Stimulated activated CD8-positive, alpha-beta memory T cell treated with anti-CD3 and anti-CD28 coated beads, Interleukin-12 subunit alpha, Interleukin-12 subunit beta, amount 100 ng/mL, for 24 hours (primary cell): ENCODE measurements around the gene SPPL2B.

Source experiments
- DNase-seq: peaks from one replicate; pipeline ENCODE4 v3.0.0-alpha.2; 2020; ENCODE audit errors: extremely low read depth

The SPPL2B gene

DNA sequence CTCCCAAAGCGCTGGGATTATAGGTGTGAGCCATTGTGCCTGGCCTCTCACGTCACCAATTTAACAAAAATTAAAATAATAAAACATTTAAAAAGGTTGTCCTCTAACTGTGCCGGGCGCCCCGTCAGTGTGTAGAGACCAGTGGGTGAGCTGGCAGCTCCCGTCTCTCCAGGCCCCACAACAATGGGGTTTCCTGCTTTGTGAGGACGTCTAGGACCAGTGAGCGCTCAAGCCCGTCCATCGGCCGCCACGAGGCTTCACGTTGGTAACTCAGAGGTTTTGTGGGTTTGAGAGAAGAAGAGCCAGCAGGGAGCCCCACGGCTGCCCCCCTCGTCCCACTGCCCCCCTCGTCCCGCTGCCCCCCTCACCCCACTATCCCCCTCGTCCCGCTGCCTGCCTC, 4.8 kb upstream of the SPPL2B start:
- DNase-seq = no peak

DNA sequence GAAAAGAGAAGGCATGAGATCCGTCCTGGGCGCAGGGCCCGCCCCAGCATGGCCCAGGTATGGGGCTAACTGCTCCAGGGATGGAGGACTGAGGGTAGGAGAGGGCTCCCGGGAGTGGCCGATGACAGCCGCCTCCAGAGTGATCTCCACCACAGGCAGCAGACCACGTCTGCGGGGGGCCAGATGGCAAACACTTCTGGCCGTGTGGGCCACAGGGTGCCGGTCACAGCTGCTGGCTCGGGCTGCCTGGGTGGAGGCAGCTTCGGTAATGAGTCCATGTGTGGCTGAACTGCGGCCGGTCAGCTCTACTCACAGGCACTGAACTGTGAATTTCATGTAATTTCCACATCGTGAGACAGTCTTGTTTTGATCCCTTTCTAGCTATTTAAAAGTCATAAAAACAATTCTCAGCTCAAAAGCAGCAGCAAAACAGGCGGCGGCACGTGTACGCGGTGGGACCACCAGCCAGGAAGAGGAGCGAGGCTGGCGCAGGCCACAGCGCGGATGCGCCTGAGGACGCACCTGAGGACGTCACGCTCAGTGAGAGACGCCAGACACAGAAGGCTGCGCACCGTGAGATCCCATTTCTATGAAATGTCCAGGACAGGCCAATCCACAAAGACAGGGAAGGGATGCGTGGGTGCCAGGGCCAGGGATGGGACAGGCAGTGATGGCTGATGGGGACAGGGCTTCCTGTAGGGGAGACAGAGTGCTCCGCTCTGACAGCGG, 4.1 kb upstream of the SPPL2B start:
- no peak for DNase-seq

DNA sequence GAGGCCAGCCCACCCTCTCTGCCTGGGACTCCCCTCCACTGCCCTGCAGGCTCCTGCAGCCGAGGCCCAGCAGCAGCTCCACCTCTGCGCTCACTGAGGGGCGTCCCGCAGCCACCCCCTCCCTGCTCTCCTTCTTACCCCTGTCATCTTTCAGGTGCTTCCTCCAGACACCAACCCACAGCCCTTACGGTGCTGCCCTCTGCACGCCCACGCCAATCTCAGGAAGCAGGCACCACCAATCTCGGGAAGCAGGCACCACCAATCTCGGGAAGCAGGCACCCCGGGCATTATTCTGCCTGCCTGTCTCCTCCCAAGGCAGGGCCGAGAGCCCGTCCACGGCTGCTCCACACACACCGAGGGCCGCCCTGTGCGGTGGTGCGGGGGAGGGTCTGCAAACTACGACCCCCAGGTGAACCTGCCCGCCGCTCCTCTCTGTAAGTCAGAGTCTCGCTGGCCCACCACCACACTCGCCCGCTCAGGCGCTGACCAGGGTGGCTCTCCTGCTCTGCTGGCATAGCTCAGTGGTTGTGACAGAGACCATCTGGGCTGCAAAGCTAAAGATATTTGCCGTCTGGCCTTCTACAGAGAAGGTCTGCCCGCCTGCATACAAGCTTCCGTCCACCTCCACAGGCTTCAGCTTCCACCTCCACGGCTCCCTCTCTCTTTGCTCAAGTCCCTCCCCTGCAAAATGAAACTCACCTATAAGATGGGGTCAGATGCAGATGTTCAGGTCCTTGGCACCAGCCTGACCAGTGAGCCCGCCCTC, 3.0 kb upstream of the SPPL2B start:
- DNase-seq = no peak

DNA sequence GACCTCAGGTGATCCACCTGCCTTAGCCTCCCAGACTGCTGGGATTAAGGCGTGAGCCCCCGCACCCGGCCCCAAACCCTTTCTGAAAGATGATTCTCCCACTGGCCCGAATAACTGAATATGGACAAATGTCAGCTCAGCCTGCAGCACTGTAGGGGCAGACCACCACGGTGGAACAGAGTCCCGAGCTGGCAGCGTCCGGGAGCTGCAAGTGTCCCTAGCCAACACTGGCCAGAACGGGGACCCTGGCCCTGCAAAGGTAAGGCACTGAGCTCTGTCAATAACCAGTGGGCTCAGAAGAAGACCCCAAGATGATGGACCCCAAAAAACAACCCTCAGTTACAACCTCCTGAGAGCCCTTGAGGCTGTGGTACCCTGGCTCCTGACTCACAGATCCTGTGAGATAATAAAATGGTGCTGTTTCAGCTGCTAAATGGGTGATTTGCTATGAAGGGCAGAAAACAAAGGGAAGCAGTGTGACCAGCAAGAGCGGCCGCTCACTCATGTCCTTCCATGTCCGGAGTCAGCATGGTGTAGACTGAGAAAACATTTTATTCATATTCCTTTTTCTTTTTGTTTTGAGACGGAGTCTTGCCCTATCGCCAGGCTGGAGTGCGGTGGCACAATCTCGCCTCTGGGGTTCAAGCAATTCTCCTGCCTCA, 1.7 kb upstream of the SPPL2B start:
- no peak for DNase-seq

DNA sequence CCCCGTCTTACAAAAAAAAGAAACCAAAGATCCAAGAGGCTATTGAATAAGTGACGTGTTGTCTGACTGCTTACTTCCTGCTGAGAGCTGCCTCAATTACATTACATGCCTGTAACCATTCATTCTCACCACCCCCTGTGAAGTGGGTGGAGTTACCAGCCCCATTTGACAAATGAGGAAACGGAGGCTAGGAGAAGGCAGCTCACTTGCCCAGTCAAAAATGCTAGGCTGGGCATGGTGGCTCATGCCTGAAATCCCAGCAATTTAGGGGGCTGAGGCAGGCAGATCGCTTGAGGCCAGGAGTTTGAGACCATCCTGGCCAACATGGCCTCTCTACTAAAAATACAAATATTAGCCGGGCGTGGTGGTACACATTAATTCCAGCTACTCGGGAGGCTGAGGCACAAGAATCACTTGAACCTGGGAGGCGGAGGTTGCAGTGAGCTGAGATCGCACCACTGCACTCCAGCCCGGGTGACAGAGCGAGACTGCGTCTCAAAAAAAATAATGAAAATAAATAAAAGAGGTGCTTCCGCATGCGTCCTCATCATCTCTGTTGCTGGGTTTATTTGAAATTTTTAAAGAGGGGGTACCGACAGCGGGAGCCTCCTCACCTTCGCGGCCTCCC, 597 bp upstream of the SPPL2B start:
- DNase-seq = peak; percentile 28

DNA sequence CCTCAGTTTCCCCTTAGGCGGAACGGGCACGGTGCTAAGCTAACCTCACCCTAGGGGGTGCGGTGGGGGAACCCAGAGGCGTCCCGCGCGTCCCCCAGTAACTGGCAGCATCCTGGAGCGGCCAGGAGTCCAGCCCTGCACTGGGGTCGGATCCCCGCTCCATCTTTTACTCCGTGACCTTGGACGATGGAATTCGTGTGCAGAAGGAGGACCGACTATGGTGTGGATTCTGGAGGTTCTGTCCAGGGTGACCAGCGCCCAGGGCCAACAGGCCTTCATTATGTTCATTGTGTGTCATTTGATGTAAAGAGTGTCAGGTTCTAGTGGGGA, 630 bp downstream of the SPPL2B start:
- DNase-seq = no peak

DNA sequence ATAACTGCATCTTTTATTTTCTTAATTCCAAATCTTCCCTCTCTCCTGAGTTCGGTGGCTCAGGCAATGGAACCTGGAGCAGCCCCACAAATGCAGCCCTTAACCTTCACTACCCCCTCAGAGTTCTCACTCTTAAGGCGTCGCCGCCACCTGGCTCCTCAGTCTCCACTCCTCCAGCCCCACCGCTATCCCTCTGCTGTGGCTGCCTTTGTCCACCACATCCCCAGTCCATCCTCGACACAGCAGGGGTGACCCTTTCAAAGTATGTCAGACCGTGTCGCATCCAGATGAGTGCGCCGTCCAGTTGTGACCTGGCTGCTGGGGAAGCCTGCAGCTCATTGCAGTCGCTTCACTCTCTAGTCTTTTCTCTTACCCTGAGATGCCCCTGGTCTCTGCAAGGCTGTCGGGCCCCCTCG, 1.0 kb downstream of the SPPL2B start:
- DNase-seq = no peak

DNA sequence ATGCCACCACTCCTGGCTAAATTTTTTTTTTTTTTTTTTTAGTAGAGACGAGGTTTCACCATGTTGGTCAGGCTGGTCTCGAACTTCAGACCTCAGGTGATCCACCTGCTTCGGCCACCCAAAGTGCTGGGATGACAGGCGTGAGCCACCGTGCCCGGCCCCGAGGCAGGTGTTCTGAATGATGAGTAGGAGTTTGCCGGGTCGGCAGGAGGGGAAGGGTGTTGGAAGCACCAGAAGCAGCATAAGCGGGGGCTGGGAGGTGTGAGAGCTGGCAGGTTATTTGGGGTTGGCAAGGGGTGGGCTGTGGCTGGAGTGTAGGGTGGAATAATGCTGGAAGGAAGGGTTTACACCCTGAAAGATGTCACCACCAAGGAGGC, 1.8 kb downstream of the SPPL2B start:
- no peak for DNase-seq

DNA sequence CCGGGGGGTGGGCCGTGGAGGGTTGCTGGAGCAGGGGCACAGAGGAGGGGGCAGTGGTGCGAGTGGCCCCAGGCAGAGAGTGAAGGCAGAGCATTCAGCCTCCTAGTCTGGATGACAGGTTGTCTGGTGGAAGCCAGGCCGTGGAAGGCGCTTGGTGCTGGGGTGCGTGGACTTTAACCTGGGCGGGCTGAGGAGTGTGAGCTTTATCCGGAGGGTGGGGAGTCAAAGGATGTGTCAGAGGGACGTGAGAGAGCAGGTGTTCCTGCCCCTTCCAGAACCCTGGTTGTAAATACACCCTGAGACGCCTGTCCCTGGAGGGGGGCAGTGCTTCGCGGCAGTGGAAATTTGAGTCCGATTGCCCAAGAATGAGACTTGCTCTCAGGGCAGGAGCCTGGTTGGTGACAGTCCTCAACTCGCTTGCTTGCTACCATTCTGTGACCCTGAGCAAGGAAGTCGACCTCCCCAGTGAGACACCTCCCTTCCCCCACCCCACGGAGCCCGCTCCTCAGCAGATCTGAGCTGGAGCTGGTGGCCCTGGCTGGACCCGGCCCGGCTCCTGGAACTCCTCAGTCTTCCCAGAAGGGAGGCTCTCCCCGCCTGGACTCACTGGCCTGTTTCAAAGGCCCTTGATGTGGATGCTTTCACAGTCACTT, 2.3 kb downstream of the SPPL2B start:
- DNase-seq = no peak

DNA sequence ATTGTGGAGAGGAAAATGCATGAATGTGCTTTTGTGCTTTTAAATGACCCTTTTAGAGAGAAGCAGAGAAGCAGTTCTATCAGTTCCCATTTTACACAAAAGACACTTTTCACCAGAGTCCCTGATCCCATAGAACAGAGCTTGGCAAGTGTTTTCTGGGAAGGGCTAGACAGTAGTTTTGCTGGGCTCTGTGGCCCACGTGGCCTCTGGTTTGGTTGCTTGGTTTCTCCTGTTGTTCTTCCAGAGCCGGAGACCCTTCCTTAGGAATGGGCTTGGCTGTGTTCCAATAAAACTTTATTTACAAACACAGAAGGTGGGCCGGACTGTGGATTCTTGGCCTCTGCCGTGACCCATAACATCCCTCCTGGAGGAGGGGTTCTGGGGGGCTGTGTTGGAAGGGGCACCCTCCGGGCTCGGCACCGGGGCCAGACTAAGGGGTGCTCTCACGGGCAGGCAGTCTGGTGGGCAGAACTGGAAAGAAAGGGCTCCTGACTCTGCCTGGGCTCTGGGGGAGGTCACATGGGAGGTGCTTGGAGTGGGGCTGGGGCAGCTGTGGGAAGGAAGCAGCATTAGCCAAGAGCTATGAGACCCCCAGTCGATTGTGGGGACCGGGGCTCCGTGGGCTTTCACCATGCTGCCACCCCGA, 3.2 kb downstream of the SPPL2B start:
- no peak for DNase-seq

DNA sequence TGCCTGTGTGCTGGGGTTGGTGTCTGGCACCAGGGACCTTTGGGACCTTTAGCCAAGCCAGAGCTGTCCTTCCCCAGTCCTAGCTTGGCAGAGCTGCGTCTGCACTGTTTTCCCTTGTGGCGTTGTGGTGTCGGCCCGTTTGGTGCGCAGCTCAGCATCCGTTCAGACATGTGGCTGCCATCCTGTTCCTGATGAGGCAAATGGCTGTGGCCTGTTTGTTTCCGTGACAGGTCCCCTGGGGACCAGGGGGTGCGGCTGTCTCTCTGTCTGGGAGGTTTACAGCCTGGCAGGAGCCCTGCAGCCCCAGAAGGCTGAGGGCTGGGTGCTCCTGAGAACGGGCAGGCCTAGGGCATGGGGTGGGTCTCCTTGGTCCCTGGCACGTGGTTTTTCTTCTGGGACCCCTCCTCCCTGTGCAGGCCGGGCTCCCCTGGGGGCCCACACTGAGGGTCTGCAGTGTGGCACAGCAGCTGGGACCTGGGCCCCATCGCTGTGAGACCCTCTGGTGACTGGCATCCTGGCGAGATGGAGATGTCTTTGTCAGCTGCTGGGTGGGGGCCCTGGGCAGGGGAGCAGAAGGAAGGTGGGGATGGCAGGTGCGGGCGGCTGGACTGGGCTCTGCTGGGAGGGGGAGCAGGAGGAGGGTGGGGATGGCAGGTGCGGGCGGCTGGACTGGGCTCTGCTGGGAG, 4.0 kb downstream of the SPPL2B start:
- DNase-seq = no peak

DNA sequence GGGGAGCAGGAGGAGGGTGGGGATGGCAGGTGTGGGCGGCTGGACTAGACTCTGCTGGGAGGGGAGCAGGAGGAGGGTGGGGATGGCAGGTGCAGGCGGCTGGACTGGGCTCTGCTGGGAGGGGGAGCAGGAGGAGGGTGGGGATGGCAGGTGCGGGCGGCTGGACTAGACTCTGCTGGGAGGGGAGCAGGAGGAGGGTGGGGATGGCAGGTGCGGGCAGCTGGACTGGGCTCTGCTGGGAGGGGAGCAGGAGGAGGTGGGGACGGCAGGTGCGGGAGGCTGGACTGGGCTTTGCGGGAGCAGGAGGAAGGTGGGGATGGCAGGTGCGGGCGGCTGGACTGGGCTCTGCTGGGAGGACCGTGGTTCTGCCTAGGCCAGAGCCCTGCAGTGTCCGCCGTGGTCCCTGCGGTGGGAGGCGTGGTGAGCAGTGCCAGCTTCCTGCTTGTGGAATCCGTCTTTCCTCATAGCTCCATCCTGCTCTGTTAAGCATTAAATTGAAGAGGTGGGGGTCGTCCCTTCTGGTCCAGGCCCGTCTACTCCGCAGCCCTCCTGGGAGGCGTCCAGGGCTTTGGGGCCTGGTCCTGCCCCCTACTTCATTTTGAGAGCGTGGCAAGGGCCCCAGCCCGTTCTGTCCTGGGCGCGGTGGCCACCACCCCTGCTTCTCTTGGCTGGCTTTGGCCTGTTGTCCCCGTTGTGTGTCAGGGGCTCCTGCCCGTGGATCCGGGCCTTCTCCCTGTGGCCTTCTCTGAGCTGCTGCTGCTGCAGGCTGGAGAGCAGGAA, 4.7 kb downstream of the SPPL2B start:
- no peak for DNase-seq

DNA sequence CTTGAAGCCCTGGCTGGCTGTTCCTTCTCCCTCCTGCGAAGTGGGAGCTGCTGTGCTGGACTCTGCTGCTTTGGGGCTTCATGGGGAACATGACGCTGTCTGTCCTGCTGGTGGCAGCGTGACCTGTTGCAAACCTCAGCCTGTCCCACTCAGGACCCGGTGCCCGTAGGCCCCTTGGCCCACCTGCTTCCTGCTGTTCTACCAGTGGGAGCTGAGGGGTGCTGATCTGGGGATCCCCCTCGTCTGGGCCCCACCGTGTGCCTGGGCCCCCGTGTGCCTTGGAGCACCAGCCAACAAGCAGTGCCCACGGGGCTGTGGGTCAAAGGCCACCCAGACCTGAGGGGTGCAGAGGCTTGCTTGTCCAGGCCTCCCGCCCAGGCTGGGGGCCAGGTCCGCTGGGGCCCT, 5.3 kb downstream of the SPPL2B start:
- DNase-seq = no peak

DNA sequence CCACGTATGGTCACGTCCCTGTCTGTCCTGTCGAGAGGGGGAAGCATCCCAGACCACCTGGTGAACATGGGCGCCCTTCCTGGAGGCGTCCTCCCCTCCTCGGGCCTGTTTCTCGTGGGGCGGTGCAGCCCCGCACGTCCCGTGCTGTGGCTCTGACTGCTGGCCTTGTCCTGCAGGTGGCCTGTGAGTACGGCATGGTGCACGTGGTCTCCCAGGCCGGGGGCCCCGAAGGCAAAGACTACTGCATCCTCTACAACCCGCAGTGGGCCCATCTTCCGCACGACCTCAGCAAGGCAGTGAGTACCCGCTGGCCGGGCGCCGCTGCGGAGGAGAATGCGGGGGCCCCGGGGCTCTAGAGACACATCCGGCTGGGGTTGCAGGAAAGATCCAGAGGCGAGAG, 5.9 kb downstream of the SPPL2B start:
- DNase-seq = no peak

DNA sequence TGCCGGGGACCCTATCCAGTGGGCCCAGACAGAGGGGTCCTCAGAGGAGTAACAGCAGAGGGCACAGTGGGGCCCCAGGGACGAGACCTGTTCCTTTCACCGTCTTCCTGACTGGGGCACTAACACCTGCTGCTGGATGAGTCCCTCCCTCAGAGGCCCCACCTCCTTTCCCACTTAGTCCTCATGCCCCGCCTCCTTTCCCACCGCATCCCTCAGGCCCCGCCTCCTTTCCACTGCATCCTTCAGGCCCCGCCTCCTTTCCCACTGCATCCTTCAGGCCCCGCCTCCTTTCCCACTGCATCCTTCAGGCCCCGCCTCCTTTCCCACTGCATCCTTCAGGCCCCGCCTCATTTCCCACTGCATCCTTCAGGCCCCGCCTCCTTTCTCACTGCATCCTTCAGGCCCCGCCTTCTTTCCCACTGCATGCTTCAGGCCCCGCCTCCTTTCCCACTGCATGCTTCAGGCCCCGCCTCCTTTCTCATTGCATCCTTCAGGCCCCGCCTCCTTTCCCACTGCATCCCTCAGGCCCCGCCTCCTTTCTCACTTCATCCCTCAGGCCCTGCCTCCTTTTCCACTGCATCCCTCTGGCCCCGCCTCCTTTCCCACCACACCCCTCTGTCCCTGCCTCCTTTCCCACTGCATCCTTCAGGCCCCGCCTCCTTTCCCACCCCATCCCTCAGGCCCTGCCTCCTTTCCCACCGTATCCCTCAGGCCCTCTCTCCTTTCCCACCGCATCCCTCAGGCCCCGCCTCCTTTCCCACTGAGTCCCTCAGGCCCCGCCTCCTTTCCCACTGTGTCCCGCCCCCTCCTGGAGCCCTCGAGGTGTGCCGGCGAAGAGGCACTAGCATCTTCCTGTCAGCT, 6.7 kb downstream of the SPPL2B start:
- no peak for DNase-seq

DNA sequence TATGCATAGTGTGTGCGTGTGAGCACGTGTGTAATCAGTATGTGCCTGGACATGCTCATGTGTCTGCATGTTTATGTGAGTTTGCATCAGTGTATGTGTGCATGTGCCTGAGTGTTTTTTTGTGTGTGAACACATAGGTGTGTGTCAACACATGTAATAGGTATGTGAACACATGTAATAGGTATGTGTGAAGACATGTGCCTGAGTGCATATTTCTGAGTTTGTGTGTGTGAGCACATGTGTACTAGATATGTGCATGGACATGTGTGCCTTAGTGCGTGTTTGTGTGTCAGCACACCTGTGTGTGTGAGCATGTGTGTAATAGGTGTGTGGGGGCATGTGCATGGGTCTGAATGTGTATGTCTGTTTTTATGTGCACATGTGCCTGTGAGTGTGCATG, 7.4 kb downstream of the SPPL2B start:
- no peak for DNase-seq

DNA sequence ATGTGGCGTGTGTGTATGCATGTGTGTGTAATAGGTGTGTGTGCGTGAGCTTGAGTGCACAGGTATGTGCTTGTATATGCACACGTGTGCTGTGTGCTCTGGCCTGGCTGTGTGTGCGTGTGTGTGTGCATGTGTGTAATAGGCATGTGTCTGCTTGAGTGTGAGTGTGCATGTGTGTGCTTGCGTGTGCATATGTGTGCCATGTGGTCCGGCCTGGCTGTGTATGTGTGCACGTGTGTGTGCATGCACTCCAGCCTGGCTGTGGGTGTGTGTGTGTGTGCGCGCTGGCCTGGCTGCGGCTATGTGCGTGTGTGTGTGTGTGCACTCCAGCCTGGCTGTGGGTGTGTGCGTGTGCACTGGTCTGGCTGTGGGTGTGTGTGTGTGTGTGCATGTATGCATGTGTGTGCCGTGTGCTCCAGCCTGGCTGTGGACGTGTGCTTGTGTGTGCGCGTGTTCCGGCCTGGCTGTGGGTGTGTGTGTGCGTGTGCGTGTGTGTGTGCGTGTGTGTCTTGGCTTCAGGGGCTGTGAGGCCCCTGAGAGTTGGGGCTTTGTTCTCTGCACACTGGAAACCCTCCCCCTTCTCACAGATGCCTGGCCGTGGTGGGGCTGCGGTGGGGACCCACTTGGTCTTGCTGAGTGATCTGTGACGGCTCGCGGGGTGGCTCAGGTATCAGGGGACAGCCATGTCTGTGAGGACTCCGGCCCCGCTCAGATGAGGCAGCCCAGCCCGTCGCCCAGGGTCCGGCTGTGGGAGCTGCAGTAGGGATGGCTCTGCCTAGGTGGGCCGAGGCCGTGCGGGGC, 8.2 kb downstream of the SPPL2B start:
- no peak for DNase-seq

DNA sequence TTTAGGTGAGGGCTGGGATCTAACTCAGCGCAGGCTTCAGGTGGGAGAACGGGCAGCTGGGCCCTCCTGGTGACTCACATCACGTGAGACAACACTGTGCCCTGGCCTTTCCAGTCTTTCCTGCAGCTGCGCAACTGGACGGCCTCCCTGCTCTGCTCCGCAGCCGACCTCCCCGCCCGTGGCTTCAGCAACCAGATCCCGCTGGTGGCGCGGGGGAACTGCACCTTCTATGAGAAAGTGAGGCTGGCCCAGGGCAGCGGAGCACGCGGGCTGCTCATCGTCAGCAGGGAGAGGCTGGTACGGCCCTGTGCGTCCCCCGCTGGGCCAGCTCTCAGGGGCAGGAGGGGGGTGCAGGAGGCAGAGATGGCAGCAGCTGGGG, 8.8 kb downstream of the SPPL2B start:
- DNase-seq = no peak
